Measurements from ENCODE around the gene SCUBE1. TPM values are rescaled to one million over a fixed set of nuclear protein-coding genes. Genes with fewer than 3 reads are reported as not detected.

The SCUBE1 gene
- total RNA-seq, 1 experiment from 2014 or later, result not detected

DNA sequence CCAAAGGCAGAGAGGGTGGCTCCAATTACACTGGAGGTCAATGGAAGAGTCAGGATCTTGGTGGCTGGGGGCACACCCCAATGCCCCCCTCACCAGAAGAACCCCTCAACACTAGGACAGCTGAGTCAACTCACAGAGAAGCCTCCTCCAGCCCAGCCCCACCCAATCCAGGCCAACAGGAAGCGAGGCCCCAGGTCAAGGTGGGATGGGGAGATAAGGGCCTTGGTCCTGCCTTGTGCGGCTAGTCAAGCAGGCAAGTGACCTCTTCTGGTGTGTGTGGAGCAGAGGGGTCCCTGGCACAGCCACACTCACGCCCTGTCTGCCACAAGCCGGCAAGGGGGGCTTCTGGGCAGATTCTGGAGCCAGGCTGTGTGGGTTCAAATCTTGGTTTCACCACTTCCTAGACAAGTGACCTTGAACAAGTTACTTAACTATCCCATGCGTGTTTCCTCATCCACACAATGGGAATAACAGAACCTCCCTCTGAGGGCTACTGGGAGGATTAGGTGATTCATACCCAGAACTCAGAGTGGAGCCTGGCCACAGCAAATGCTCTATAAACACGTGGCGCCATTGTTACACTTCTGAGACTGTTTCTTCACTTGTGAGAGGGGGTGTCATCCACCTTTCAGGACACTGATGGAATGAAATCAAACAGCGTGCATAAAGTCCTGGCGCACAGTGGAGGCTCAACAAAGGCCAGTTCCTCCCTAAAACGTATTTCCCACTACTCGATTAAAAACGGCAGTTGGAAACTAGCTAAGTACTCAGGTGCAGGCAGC, 159.5 kb downstream of the SCUBE1 start:
- H3K4me2 ChIP-seq, result peak overlapping the region; percentile 95
- POLR2A ChIA-PET (ENCODE audit: unreplicated experiment), result interaction anchor here (0.6 to 0.7 kb wide), 2 partner anchors 54 to 684 kb away, joined by 3 to 5 read pairs; no protein-coding TSS in a partner anchor
- H2AFZ ChIP-seq, result no peak overlapping the region
- BruUV-seq (replicated peaks), result TSS peak; percentile 13
- H3K79me2 ChIP-seq (ENCODE audit: low read depth), result peaks cover 63% of the 10 kb centered on the region
- H3K27ac ChIP-seq, result peak overlapping the region; percentile 93
- peaks cover 28% of the 10 kb centered on the region; the same call in 1 of the 2 replicates for H3K36me3 ChIP-seq (ENCODE audit: low read depth)
- no peaks in the 10 kb centered on the region for H3K9me3 ChIP-seq (ENCODE audit: insufficient read depth, low read depth)
- no peaks in the 10 kb centered on the region for H3K9me2 ChIP-seq (ENCODE audit: insufficient read depth)
- DNase-seq, result peak in 1 of 2 experiments; percentile 84
- CTCF ChIA-PET, result no interaction called here
- H3K4me3 ChIP-seq, result peak overlapping the region; percentile 37; the same call in 1 of the 2 replicates
- 0 out of 2 replicates have a peak, but pooled peaks cover 20% of the 10 kb centered on the region for H4K20me1 ChIP-seq (ENCODE audit: insufficient read depth)
- no peaks in the 10 kb centered on the region for H3K27me3 ChIP-seq (ENCODE audit: insufficient read depth, low read depth)
- peaks cover 56% of the 10 kb centered on the region for H3F3A ChIP-seq (ENCODE audit: insufficient read depth, low read depth)
- no peak for TF ChIP-seq EZH2 (IDR thresholded peaks at IDR 0.05; ENCODE audit: low read depth)
- TF ChIP-seq, protein P1, sequence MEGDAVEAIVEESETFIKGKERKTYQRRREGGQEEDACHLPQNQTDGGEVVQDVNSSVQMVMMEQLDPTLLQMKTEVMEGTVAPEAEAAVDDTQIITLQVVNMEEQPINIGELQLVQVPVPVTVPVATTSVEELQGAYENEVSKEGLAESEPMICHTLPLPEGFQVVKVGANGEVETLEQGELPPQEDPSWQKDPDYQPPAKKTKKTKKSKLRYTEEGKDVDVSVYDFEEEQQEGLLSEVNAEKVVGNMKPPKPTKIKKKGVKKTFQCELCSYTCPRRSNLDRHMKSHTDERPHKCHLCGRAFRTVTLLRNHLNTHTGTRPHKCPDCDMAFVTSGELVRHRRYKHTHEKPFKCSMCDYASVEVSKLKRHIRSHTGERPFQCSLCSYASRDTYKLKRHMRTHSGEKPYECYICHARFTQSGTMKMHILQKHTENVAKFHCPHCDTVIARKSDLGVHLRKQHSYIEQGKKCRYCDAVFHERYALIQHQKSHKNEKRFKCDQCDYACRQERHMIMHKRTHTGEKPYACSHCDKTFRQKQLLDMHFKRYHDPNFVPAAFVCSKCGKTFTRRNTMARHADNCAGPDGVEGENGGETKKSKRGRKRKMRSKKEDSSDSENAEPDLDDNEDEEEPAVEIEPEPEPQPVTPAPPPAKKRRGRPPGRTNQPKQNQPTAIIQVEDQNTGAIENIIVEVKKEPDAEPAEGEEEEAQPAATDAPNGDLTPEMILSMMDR (conservative IDR thresholded peaks at IDR 0.05), result no peak
- intact Hi-C loops (cut with micrococcal nuclease; ENCODE audit: unreplicated experiment), result no loop called here
- peaks cover 37% of the 10 kb centered on the region for H3K4me1 ChIP-seq (replicated peaks; ENCODE audit: insufficient read depth)

DNA sequence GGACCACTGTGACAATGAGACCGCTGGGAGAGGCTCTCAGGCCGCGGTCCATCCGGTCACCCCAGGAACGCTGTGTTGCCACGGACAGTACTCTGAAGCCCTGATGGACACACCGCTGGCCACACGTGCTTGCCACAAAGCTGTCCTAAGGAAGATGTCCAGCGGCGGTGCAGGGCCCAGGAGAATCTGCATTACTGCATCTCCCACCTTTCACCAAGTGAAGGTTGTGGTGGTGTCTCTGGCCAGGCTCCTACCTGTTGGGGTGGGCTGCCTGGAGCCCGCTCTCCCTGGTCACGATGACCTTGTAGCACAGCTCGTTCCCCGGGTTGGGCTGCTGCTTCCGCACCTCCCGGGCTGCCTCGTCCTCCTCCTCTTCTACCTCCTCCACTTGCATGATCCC, 160.4 kb downstream of the SCUBE1 start:
- POLR2A ChIA-PET (ENCODE audit: unreplicated experiment), result no interaction called here
- no TSS peak for BruUV-seq (replicated peaks)

GRCh38 chr22:43182118-43182517, 161.1 kb downstream of the SCUBE1 start:
- Histone ChIP-seq H3K27ac (no peak overlapping the region), H4K20me1 (ENCODE audit: insufficient read depth) (0 out of 2 replicates have a peak, but pooled peaks cover 20% of the 10 kb centered on the region), H2AFZ (no peak overlapping the region), H3K4me2 (no peak overlapping the region), H3K4me3 (no peak overlapping the region), H3K36me3 (ENCODE audit: low read depth) (peaks cover 38% of the 10 kb centered on the region; the same call in 1 of the 2 replicates), H3K79me2 (ENCODE audit: low read depth) (peaks cover 63% of the 10 kb centered on the region), H3K9me2 (ENCODE audit: insufficient read depth) (no peaks in the 10 kb centered on the region), H3K27me3 (ENCODE audit: insufficient read depth, low read depth) (no peaks in the 10 kb centered on the region), H3K9me3 (ENCODE audit: insufficient read depth, low read depth) (no peaks in the 10 kb centered on the region), H3K4me1 (replicated peaks; ENCODE audit: insufficient read depth) (peaks cover 30% of the 10 kb centered on the region), H3F3A (ENCODE audit: insufficient read depth, low read depth) (peaks cover 47% of the 10 kb centered on the region)
- POLR2A ChIA-PET (ENCODE audit: unreplicated experiment), result no interaction called here
- intact Hi-C loops (cut with micrococcal nuclease; ENCODE audit: unreplicated experiment), result no loop called here
- TF ChIP-seq, protein P1 (conservative IDR thresholded peaks at IDR 0.05), result no peak
- no peak for TF ChIP-seq EZH2 (IDR thresholded peaks at IDR 0.05; ENCODE audit: low read depth)
- CTCF ChIA-PET, result no interaction called here
- BruUV-seq (replicated peaks), result no TSS peak
- DNase-seq, result no peak

More for the DNA sequence above, 160.4 kb downstream of the SCUBE1 start:
- Histone ChIP-seq H3K27ac (peak overlapping the region; percentile 93), H2AFZ (no peak overlapping the region), H3K79me2 (ENCODE audit: low read depth) (peaks cover 63% of the 10 kb centered on the region), H3F3A (ENCODE audit: insufficient read depth, low read depth) (peaks cover 49% of the 10 kb centered on the region), H3K27me3 (ENCODE audit: insufficient read depth, low read depth) (no peaks in the 10 kb centered on the region), H4K20me1 (ENCODE audit: insufficient read depth) (0 out of 2 replicates have a peak, but pooled peaks cover 20% of the 10 kb centered on the region), H3K9me2 (ENCODE audit: insufficient read depth) (no peaks in the 10 kb centered on the region), H3K36me3 (ENCODE audit: low read depth) (peaks cover 34% of the 10 kb centered on the region; the same call in 1 of the 2 replicates), H3K4me1 (replicated peaks; ENCODE audit: insufficient read depth) (peaks cover 30% of the 10 kb centered on the region), H3K4me3 (no peak overlapping the region), H3K9me3 (ENCODE audit: insufficient read depth, low read depth) (no peaks in the 10 kb centered on the region), H3K4me2 (0 out of 2 replicates have a peak overlapping the region, but pooled peaks have one; percentile 95)
- TF ChIP-seq EZH2 (IDR thresholded peaks at IDR 0.05; ENCODE audit: low read depth), result no peak
- TF ChIP-seq, protein P1 (conservative IDR thresholded peaks at IDR 0.05), result no peak
- DNase-seq, result no peak
- intact Hi-C loops (cut with micrococcal nuclease; ENCODE audit: unreplicated experiment), result no loop called here
- CTCF ChIA-PET, result no interaction called here

Data from PC-9 (cell line).